Activated CD8-positive, alpha-beta memory T cell treated with anti-CD3 and anti-CD28 coated beads, Interleukin-2, amount 10 ng/mL, durations not matched to agents 7 days and 5 days (primary cell): Measurements from ENCODE around the gene NEK6. TPM values are rescaled to one million over a fixed set of nuclear protein-coding genes. Genes with fewer than 3 reads are reported as not detected.

Experiments used
- ATAC-seq: fragments of 150-1000 bp; cut with Tn5 transposase; one replicate; pipeline ENCODE4 v1.10.0; 2021; ENCODE audit warnings: moderate library complexity
- CTCF ChIA-PET: fragments of 350-600 bp; sonication (Branson Sonifier 250); formaldehyde crosslinking; loops from one replicate; lab custom pipeline; 2021; ENCODE audit warnings: antibody characterized with exemption; lab: Charles Lee
- DNase-seq: peaks from one replicate; pipeline ENCODE4 v3.0.0-alpha.2; 2020
- H3K27ac Mint-ChIP-seq: one replicate; pipeline ENCODE4 v1.8.0; 2021; ENCODE audit warnings: mild to moderate bottlenecking, mixed read lengths
- H3K27me3 Mint-ChIP-seq: one replicate; pipeline ENCODE4 v1.8.0; 2021; ENCODE audit warnings: mixed read lengths
- H3K36me3 Mint-ChIP-seq: one replicate; pipeline ENCODE4 v1.8.0; 2021; ENCODE audit warnings: mild to moderate bottlenecking, mixed read lengths
- H3K4me1 Mint-ChIP-seq: one replicate; pipeline ENCODE4 v1.8.0; 2021; ENCODE audit warnings: mixed read lengths
- H3K4me3 Mint-ChIP-seq: one replicate; pipeline ENCODE4 v1.8.0; 2021; ENCODE audit warnings: mild to moderate bottlenecking, moderate library complexity, mixed read lengths
- H3K9me3 Mint-ChIP-seq: one replicate; pipeline ENCODE4 v1.8.0; 2022; ENCODE audit warnings: low read depth, mixed read lengths
- total RNA-seq, 2 experiments: library from RNA; stranded (reverse); gene quantifications; one replicate each; pipeline ENCODE4 v1.2.3, GENCODE V29; 2021

The NEK6 gene
- total RNA-seq, 2 experiments from 2014 or later, result 6.3 to 10.9 TPM

DNA sequence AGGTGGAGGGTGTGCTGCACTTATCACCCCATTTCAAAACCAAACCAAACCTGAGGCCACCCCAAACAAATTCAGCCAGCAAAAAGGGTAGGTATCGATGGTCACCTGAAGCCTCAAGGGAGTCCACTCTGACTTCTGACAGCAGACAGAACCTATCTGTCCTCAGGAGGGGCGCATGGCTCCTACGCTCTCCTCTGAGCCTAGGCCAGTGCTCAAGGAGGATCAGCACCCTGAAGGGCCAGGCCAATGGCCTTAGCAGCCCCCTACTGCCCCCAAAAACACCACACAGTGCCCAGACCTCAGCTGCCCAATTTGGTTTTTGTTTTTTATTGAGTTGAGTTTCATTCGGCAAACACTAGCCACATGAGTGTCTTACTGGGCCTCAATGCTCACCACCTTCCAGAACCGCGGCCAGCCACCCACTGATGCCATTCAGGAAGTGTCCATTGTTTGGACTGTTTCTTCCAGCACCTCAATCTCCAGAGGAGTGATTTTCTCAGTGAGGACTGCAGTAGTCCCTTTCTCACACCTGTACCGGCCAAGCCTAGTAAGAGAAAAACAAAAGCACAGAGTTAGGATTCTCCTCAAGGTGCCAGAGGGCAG, 95.5 kb downstream of the NEK6 start:
- peaks cover 25% of the 10 kb centered on the region for H3K4me1 Mint-ChIP-seq
- no peak overlapping the region for H3K27ac Mint-ChIP-seq
- ATAC-seq (no peak), DNase-seq (no peak)
- no peaks in the 10 kb centered on the region for H3K27me3 Mint-ChIP-seq
- peaks cover 10% of the 10 kb centered on the region for H3K36me3 Mint-ChIP-seq
- H3K4me3 Mint-ChIP-seq, result no peak overlapping the region
- H3K9me3 Mint-ChIP-seq, result no peaks in the 10 kb centered on the region
- CTCF ChIA-PET, result no interaction called here

DNA sequence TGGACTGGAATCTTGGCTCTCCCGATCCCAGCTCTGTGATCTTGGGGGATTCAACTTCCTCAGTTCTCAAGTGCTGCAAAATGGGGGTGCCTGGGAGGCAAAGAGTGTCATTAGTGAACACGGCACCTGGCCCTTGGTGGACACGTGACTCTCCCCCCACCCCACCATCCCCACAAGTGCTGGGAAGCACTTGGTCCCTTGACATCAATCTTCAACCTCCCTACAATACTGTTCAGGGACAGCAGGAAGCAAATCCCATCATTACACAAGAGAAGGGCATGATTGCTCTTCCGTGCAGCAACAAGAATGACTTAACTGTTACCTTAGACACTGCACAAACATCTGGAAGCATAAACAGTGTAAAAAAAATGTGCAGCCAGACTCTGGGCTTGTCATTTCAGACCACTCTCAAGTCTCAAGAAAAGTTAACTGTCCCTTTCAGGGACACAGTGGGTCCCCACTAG, 96.1 kb downstream of the NEK6 start:
- ATAC-seq (no peak), DNase-seq (no peak)
- Mint-ChIP-seq H3K9me3 (no peaks in the 10 kb centered on the region), H3K27me3 (no peaks in the 10 kb centered on the region), H3K4me1 (peaks cover 31% of the 10 kb centered on the region), H3K27ac (no peak overlapping the region), H3K4me3 (no peak overlapping the region), H3K36me3 (peaks cover 8% of the 10 kb centered on the region)
- CTCF ChIA-PET, result no interaction called here

DNA sequence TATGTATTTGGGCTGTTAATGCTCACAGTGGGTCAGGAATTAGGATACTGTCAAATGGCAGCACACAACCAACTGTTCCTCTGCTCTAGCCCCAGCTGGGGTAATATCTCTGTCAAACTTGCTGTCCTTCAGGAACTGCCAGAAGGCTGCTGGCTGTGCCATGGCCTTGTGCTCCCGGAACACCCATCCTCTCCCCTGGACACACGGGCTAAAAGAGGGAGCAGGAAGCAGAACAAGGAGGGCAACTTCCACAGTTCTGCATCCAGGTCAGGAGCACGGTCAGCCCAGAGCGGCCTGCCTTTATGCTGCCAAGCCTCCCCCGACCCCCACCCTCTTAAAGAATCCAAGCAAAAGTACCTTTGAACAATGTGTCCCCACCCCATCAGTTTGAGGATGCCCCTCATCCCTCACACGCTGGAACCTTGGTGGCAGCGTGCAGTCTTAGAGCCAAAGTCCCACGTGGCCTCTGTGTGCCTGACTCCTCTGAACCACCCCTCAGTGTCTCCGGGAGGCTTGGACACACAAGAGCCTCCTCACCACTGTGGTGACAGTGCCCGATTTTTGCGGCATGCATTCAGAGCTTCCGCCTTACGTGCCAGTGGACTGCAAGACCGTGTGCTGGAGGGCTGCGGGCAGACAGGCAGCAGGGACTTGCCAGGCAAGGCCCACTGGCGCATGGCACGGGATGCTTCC, 96.7 kb downstream of the NEK6 start:
- CTCF ChIA-PET, result no interaction called here
- Mint-ChIP-seq H3K9me3 (no peaks in the 10 kb centered on the region), H3K27ac (no peak overlapping the region), H3K4me1 (peaks cover 31% of the 10 kb centered on the region), H3K4me3 (no peak overlapping the region), H3K36me3 (peaks cover 8% of the 10 kb centered on the region), H3K27me3 (no peaks in the 10 kb centered on the region)
- DNase-seq, result no peak
- no peak for ATAC-seq

DNA sequence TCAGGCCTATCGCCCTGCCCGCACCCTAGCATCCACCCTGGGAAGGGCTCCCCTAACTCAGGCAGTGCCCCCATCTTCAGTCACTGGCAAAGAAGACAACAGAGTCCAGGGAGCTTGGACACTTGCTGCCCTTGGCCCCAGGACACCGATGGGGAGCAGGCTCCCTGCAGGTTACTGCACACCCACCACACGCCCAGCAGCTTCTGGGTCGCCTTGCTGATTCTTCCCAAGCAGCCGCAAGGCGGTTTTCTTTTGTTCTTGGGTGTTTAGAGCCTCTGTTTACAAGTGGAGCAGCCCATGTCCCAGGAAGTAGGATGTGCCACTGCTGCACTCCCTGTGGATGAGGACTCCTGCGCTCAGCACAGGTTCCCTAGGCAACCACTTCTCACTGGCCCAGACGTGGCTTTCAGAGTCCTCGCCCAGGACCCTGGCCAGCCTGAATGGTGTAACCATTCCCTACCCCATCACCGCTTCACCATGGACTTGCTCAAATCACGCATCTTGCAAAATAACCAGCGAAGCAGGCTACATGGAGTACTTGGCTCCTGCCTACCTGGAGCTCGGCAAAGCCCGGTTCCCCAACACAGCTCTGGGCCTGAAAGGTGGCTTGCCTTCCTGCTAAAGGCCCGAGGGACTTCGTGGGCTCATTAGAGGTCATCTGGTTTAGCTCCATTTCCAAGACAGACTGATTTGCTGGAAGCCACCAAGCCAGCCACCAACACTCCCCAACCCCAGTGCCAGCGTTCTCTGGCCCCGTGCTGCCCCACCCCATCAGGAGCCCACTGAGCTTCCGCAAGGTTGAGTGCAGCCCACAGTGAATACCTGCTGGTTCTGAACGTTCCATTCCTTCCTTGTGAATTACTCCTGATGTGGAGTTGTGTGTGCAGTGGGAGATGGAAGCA, 97.5 kb downstream of the NEK6 start:
- H3K27ac Mint-ChIP-seq, result peak overlapping the region; percentile 8
- no peaks in the 10 kb centered on the region for H3K27me3 Mint-ChIP-seq
- no peaks in the 10 kb centered on the region for H3K9me3 Mint-ChIP-seq
- CTCF ChIA-PET, result interaction anchor here (0.8 kb wide), 1 partner anchor 22 kb away, joined by 3 read pairs; no protein-coding TSS in a partner anchor
- DNase-seq (no peak), ATAC-seq (no peak)
- peaks cover 32% of the 10 kb centered on the region for H3K4me1 Mint-ChIP-seq
- H3K36me3 Mint-ChIP-seq, result peaks cover 8% of the 10 kb centered on the region
- peak overlapping the region; percentile 33 for H3K4me3 Mint-ChIP-seq

DNA sequence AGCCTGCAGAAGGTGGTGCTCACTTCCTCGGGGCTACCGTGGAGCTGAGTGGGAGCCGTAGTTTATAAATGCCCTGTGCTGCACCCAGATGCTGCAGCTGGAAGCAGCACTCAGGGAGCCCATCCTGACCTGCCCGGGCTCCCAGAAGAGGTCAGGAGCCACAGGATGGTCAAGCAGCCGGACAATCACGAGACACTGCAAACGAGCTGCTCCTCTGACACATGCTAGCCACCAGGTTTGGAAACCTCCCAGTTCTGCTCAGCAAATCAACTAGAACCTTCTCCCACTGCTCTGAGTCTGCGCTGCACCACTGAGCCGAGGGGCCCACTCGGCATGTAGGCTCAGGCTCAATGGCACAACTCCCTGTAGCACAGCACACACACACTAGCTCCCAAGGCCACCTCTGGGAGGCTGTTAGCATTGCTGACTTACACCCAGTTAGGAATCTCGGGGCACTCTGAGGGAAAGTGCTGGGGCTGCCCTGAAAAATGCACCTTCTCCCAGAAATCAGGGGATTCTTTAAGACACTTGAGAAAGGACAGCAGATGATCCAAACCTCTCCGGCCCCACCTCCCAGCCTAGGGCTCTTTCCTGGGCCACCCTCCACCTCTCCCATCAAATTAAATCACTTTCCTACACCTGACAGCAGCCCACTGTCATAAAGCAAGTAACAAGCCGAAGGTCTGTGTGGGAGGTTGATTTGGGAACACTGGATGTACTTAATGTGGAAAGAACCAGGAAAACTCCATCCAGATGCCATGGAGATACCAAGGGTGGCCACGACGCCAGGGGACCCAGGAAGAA, 98.4 kb downstream of the NEK6 start:
- DNase-seq, result no peak
- CTCF ChIA-PET, result interaction anchor here (0.8 kb wide), 1 partner anchor 21 kb away, joined by 3 read pairs; no protein-coding TSS in a partner anchor
- peak overlapping the region; percentile 34 for H3K27ac Mint-ChIP-seq
- no peak for ATAC-seq
- H3K36me3 Mint-ChIP-seq, result peaks cover 8% of the 10 kb centered on the region
- no peaks in the 10 kb centered on the region for H3K27me3 Mint-ChIP-seq
- no peaks in the 10 kb centered on the region for H3K9me3 Mint-ChIP-seq
- peaks cover 32% of the 10 kb centered on the region for H3K4me1 Mint-ChIP-seq
- H3K4me3 Mint-ChIP-seq, result peak overlapping the region; percentile 33

DNA sequence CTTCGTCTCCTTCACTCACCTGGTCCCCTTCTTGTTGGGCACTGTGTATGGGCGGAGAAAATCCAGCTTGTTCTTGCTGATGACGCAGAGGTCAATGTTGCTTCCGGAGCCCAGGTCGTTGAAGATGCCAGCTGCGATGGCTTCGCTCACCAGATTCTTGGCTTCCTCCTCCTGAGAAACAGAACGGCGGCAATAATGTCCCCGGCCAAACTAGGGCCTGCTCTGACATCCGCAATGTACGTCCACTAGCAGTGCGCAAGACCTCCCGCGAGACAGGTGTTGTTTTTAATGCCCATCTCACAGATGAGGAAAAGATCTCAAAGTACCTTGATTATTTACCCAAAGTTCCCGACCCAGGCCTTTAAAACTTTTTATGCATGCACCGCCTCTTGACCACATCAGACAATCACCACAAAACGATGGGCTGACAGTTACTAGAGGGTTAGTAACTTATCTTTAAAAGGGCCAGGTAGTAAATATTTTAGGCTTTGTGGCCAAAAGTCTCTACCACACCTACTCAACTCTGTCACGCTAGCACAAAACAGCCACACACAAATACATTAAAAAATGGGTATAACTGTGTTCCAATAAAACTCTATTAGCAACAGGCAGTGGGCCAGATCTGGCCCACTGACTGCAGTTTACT, 99.1 kb downstream of the NEK6 start:
- H3K27me3 Mint-ChIP-seq, result no peaks in the 10 kb centered on the region
- peak overlapping the region; percentile 33 for H3K4me3 Mint-ChIP-seq
- H3K36me3 Mint-ChIP-seq, result peaks cover 2% of the 10 kb centered on the region
- H3K4me1 Mint-ChIP-seq, result peaks cover 32% of the 10 kb centered on the region
- DNase-seq (no peak), ATAC-seq (peak; percentile 31)
- CTCF ChIA-PET, result no interaction called here
- peak overlapping the region; percentile 74 for H3K27ac Mint-ChIP-seq
- no peaks in the 10 kb centered on the region for H3K9me3 Mint-ChIP-seq

DNA sequence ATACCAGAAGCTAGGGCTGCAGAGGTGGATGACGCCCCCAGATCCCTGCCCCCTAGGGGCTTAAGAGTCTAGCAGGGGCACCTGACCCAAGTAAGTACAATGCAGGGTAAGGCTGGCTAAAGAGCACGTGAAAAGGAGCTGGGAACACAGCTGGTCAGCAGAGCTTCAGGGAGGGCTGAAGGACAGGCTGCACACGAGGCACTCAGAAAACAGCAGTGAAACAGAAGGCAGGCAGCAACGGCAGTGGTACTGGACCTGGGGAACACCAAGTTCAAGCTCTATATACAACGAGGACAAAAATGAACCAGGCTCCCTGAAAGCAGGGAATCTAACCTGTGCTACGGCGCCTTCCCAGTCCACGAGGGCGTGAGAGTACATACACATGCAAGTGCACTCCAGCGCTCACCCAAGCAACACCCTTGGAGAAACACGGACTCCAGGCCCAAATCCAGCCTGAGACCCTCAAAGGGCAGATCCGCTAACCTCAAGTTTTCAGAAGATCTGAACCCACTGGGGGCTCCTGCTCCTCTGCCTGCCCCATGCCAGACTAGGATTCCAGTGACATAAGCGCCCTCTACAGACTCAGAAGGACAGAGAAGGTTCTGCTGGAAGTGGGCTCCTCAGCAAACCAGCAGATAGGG, 100.1 kb downstream of the NEK6 start:
- Mint-ChIP-seq H3K27me3 (no peaks in the 10 kb centered on the region), H3K4me3 (no peak overlapping the region), H3K36me3 (peaks cover 2% of the 10 kb centered on the region), H3K4me1 (peaks cover 32% of the 10 kb centered on the region), H3K9me3 (no peaks in the 10 kb centered on the region), H3K27ac (peak overlapping the region; percentile 74)
- CTCF ChIA-PET, result no interaction called here
- ATAC-seq (no peak), DNase-seq (peak; percentile 35)

DNA sequence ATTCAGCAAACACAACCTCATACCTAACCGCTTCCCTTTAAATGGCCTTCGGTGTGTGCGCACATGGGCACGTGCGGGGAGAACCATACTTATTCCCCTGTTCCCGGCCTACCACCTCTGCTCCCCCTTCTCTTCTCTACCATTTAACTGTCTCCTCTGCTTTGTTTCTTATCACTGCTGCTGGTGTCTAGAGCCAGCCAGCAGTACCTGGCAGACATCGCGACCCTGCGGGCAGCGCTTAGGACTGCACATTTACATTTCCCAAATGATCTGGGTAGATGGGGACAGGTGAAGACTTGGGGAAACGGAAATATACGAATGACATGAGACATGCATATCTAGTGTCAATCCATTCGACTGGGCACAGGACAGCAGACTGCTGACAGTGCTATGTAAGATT, 100.9 kb downstream of the NEK6 start:
- Mint-ChIP-seq H3K9me3 (no peaks in the 10 kb centered on the region), H3K36me3 (no peaks in the 10 kb centered on the region), H3K4me3 (no peak overlapping the region), H3K27ac (no peak overlapping the region), H3K27me3 (no peaks in the 10 kb centered on the region), H3K4me1 (peaks cover 32% of the 10 kb centered on the region)
- no peak for ATAC-seq
- peak; percentile 36 for DNase-seq
- CTCF ChIA-PET, result no interaction called here

DNA sequence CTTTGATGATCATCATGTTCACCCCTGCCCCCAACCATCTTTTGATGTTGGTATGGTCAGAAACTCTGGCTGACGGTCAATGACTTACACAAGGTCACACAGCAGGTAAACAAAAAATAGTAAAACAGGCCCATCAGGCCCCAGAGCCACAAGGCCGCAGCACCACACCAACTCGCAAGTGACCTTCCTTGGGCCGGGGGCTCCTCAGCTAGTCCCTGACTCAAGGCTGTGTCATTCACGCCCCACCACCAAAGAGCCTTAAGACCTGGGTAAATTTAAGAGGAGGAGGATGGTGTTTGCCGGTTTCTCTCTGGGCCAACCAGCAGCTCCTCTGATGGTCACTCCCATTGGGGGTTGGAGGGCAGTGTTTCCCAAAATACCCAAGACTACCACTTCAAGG, 101.7 kb downstream of the NEK6 start:
- Mint-ChIP-seq H3K4me3 (no peak overlapping the region), H3K27me3 (no peaks in the 10 kb centered on the region), H3K9me3 (no peaks in the 10 kb centered on the region), H3K36me3 (no peaks in the 10 kb centered on the region), H3K4me1 (peaks cover 31% of the 10 kb centered on the region), H3K27ac (no peak overlapping the region)
- ATAC-seq (no peak), DNase-seq (peak; percentile 30)
- CTCF ChIA-PET, result no interaction called here

DNA sequence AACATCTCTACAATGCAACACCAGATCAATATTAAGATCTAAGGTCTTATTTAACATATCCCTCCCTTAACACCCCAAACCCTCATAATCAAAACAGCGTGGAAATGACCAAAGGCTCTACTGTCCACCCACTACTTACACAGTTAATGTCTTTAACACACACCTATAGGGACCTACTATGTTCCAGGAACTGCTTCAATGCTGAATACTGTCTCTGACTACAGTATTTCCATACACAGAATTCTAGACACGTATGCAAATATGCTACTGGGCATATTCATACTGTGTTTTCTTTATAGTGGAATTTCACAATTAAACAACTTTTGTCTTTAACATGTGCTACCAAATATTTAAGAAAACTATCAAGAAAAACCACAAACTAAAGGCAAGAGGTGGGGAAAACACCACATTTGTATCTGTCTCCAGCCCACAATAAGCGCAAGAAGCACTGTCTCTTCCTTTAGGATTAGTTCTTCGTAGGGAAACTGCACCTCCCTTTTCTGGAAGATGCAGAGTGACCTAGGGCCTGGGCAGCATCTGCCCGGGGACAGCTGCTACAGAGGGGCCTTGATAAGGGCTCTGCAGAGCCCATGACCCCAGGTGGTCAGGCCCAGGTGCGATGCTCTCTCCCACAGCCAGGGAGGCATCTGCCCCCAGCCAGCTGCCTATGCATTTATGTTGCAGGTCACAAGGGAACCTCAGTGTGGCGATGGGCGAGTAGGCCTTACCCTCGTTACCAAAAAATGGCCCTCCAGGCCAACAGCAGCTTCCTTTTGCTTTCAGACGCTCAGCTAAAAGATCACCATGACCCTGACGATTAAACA, 102.3 kb downstream of the NEK6 start:
- peaks cover 1% of the 10 kb centered on the region for H3K36me3 Mint-ChIP-seq
- H3K4me1 Mint-ChIP-seq, result peaks cover 29% of the 10 kb centered on the region
- DNase-seq (no peak), ATAC-seq (no peak)
- no peak overlapping the region for H3K27ac Mint-ChIP-seq
- no peaks in the 10 kb centered on the region for H3K9me3 Mint-ChIP-seq
- CTCF ChIA-PET, result interaction anchor here (1.8 kb wide), 1 partner anchor 233 kb away, joined by 4 read pairs; no protein-coding TSS in a partner anchor
- H3K4me3 Mint-ChIP-seq, result no peak overlapping the region
- no peaks in the 10 kb centered on the region for H3K27me3 Mint-ChIP-seq

DNA sequence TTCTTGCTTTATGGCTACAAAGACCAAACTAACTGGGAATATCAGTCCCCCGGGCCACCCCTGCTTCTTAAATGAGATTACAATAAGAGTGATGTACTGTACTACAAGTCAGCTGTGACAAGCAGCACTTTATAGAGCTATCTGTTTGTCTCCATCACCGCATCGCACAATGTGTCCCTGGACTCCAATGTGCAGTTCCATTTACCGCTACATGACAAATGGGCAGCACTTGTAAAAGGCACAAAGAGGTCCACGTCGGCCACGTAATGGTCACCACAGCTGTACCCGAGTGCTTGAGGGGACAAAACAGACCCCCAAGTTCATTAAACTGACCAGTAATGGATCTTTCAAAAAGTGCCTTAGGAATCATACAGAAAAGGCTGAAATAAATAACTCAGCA, 103.4 kb downstream of the NEK6 start:
- Mint-ChIP-seq H3K36me3 (peaks cover 3% of the 10 kb centered on the region), H3K4me1 (peaks cover 28% of the 10 kb centered on the region), H3K27me3 (no peaks in the 10 kb centered on the region), H3K27ac (no peak overlapping the region), H3K4me3 (no peak overlapping the region), H3K9me3 (no peaks in the 10 kb centered on the region)
- DNase-seq (peak; percentile 31), ATAC-seq (no peak)
- CTCF ChIA-PET, result interaction anchor here (1.2 to 1.8 kb wide), 2 partner anchors 25 to 235 kb away, joined by 3 to 4 read pairs; no protein-coding TSS in a partner anchor
